Spinal cord (tissue), 10 donors: ENCODE results near the gene SMG9. TPM values are rescaled to one million over a fixed set of nuclear protein-coding genes. Genes with fewer than 3 reads are reported as not detected.

ENCODE experiments used
- DNase-seq, 6 donors: peaks; one replicate each; pipeline versions ENCODE4 v3.0.0 to v3.0.0-alpha.2; 2013 to 2015; ENCODE audit warnings: low spot score in 6 of 6, low read depth in 4 of 6
- H3K27ac ChIP-seq: one replicate; pipeline ENCODE4 v1.5.1; 2013; ENCODE audit warnings: low read depth, low read length, control low read depth
- H3K27me3 ChIP-seq: one replicate; pipeline ENCODE4 v1.6.1; 2013; ENCODE audit warnings: low read length; ENCODE audit not compliant: control insufficient read depth, insufficient read depth
- H3K36me3 ChIP-seq: one replicate; pipeline ENCODE4 v1.6.1; 2013; ENCODE audit warnings: low read length; ENCODE audit not compliant: control insufficient read depth, insufficient read depth
- H3K4me1 ChIP-seq: one replicate; pipeline ENCODE4 v1.6.1; 2013; ENCODE audit warnings: low read length; ENCODE audit not compliant: control insufficient read depth, insufficient read depth
- H3K4me3 ChIP-seq: one replicate; pipeline ENCODE4 v1.5.1; 2013; ENCODE audit warnings: low read depth, low read length, control low read depth
- H3K9me3 ChIP-seq: one replicate; pipeline ENCODE4 v1.6.1; 2013; ENCODE audit warnings: low read length; ENCODE audit not compliant: control insufficient read depth, insufficient read depth
- WGBS: methylation state at CpG from one replicate; pipeline ENCODE4 v1.1.5; 2013; ENCODE audit warnings: missing lambda C conversion rate; ENCODE audit not compliant: insufficient coverage; 5-methylcytosine and 5-hydroxymethylcytosine counted together
- polyA plus RNA-seq, 2 donors: library from polyadenylated mRNA; unstranded; fragments of 120-200 nt; gene quantifications; one replicate each; pipeline ENCODE4 v1.2.1, GENCODE V29; 2013; ENCODE audit not compliant: insufficient read length in 2 of 2
- total RNA-seq, 2 donors: library from RNA; depleted of rRNA in 1 of 2; stranded (reverse); fragments of 120-200 nt in 1 of 2; fragments of >200 nt in 1 of 2; gene quantifications; one replicate each; pipeline versions ENCODE4 v1.2.3 to v1.2.4, GENCODE V29; 2013 to 2014
- donor health status: healthy.

Gene SMG9
- total and polyA plus RNA-seq, 4 donors, result 9.2 to 110 (median 56.6) TPM

- Histone ChIP-seq H3K4me3 (no peak overlapping the region), H3K27me3 (no peaks in the 10 kb centered on the region), H3K36me3 (no peaks in the 10 kb centered on the region), H3K27ac (no peak overlapping the region), H3K9me3 (no peaks in the 10 kb centered on the region), H3K4me1 (peaks cover 18% of the 10 kb centered on the region)
- WGBS, result 77% methylated on average over 7 of the region's 7 CpGs
- DNase-seq, result no peak
These were observed 50.6 kb downstream of the SMG9 start for GRCh38 chr19:43704002-43704705.

GRCh38 chr19:43700395-43701000 lies 54.3 kb downstream of the SMG9 start:
- H3K4me3 ChIP-seq, result no peak overlapping the region

GRCh38 chr19:43699506-43700394 lies 55.0 kb downstream of the SMG9 start:
- H3K27ac ChIP-seq, result no peak overlapping the region
- peak in 5 of 6 donors; percentile 47 to 89 (median 63) for DNase-seq
- 11% methylated on average over 44 of the region's 46 CpGs for WGBS

More at GRCh38 chr19:43700395-43701000, 54.3 kb downstream of the SMG9 start:
- no peaks in the 10 kb centered on the region for H3K9me3 ChIP-seq
- H3K4me1 ChIP-seq, result peaks cover 21% of the 10 kb centered on the region
- H3K27me3 ChIP-seq, result no peaks in the 10 kb centered on the region
- no peaks in the 10 kb centered on the region for H3K36me3 ChIP-seq
- peak in 4 of 6 donors; percentile 13 to 67 (median 39) for DNase-seq
- 54% methylated on average over 12 of the region's 13 CpGs for WGBS
- H3K27ac ChIP-seq, result no peak overlapping the region

GRCh38 chr19:43697295-43697694 lies 57.5 kb downstream of the SMG9 start:
- H3K4me3 ChIP-seq, result no peak overlapping the region
- DNase-seq, result no peak
- H3K36me3 ChIP-seq, result no peaks in the 10 kb centered on the region
- peaks cover under 1% of the 10 kb centered on the region for H3K9me3 ChIP-seq
- H3K4me1 ChIP-seq, result peaks cover 21% of the 10 kb centered on the region
- no peak overlapping the region for H3K27ac ChIP-seq
- no peaks in the 10 kb centered on the region for H3K27me3 ChIP-seq
- WGBS, result 87% methylated on average over 3 of the region's 5 CpGs

More at GRCh38 chr19:43699506-43700394, 55.0 kb downstream of the SMG9 start:
- peaks cover 21% of the 10 kb centered on the region for H3K4me1 ChIP-seq
- H3K27me3 ChIP-seq, result no peaks in the 10 kb centered on the region
- no peaks in the 10 kb centered on the region for H3K9me3 ChIP-seq
- H3K4me3 ChIP-seq, result no peak overlapping the region
- no peaks in the 10 kb centered on the region for H3K36me3 ChIP-seq

GRCh38 chr19:43695985-43696704 lies 58.6 kb downstream of the SMG9 start:
- whole genome bisulfite sequencing, result 89% methylated on average over 4 of the region's 6 CpGs
- Histone ChIP-seq H3K27ac (no peak overlapping the region), H3K9me3 (peaks cover 2% of the 10 kb centered on the region), H3K4me3 (no peak overlapping the region), H3K27me3 (no peaks in the 10 kb centered on the region), H3K4me1 (peaks cover 21% of the 10 kb centered on the region), H3K36me3 (no peaks in the 10 kb centered on the region)
- DNase-seq, result no peak

- no peak for DNase-seq
- H3K27me3 ChIP-seq, result no peaks in the 10 kb centered on the region
- WGBS, result 85% methylated on average over 5 of the region's 5 CpGs
These were observed 60.2 kb downstream of the SMG9 start for GRCh38 chr19:43694553-43694952.

GRCh38 chr19:43692877-43693276 lies 61.9 kb downstream of the SMG9 start:
- Histone ChIP-seq H3K27ac (no peak overlapping the region), H3K36me3 (no peaks in the 10 kb centered on the region), H3K9me3 (peaks cover 2% of the 10 kb centered on the region), H3K27me3 (no peaks in the 10 kb centered on the region), H3K4me1 (peaks cover 2% of the 10 kb centered on the region), H3K4me3 (no peak overlapping the region)
- no peak for DNase-seq
- no CpG with 5 or more reads among the region's 4 CpGs for WGBS

More at GRCh38 chr19:43694553-43694952, 60.2 kb downstream of the SMG9 start:
- no peak overlapping the region for H3K27ac ChIP-seq
- H3K4me1 ChIP-seq, result peaks cover 7% of the 10 kb centered on the region
- no peak overlapping the region for H3K4me3 ChIP-seq
- peaks cover 2% of the 10 kb centered on the region for H3K9me3 ChIP-seq
- no peaks in the 10 kb centered on the region for H3K36me3 ChIP-seq

- 82% methylated on average over 1 of the region's 2 CpGs for WGBS
- Histone ChIP-seq H3K27ac (no peak overlapping the region), H3K36me3 (no peaks in the 10 kb centered on the region), H3K27me3 (no peaks in the 10 kb centered on the region), H3K4me3 (no peak overlapping the region), H3K4me1 (peaks cover 6% of the 10 kb centered on the region), H3K9me3 (peaks cover 2% of the 10 kb centered on the region)
- DNase-seq, result no peak
These were observed 62.4 kb downstream of the SMG9 start for GRCh38 chr19:43692385-43692784.

GRCh38 chr19:43691755-43692154 lies 63.0 kb downstream of the SMG9 start:
- WGBS, result 100% methylated on average over 3 of the region's 5 CpGs
- no peak overlapping the region for H3K4me3 ChIP-seq
- H3K9me3 ChIP-seq, result peaks cover 2% of the 10 kb centered on the region
- no peaks in the 10 kb centered on the region for H3K36me3 ChIP-seq
- no peak overlapping the region for H3K27ac ChIP-seq
- H3K4me1 ChIP-seq, result peaks cover 11% of the 10 kb centered on the region
- DNase-seq, result no peak
- H3K27me3 ChIP-seq, result no peaks in the 10 kb centered on the region
